HG03354 (cell line): ENCODE results near the gene STON2.

ENCODE experiments used
- ATAC-seq: cut with Tn5 transposase; IDR thresholded peaks from one replicate; pipeline ENCODE4 v1.9.1; 2021; ENCODE audit warnings: mild to moderate bottlenecking; ENCODE audit not compliant: unreplicated experiment, poor library complexity, severe bottlenecking

Gene STON2

GRCh38 chr14:81418057-81418790, 18.1 kb upstream of the STON2 start:
- no peak for ATAC-seq

DNA sequence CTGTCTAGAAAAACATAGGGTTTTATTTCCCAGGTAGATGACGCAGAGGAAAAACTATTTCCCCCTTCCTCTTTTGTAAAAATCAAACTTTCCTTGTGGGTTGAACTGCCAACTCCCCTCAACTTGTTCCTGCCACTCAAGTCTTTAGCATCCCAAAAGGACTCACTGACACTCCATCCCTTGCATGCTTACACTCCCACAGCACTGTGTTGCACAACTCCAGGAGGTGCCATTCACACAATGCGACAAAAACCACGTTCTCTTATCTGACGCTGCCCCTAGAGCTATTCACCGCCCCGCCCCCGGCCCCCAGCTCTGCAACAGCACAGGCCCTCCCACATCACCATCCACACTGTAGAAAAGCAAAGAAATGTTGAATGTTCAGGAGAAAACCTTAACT, 16.9 kb upstream of the STON2 start:
- no peak for ATAC-seq

DNA sequence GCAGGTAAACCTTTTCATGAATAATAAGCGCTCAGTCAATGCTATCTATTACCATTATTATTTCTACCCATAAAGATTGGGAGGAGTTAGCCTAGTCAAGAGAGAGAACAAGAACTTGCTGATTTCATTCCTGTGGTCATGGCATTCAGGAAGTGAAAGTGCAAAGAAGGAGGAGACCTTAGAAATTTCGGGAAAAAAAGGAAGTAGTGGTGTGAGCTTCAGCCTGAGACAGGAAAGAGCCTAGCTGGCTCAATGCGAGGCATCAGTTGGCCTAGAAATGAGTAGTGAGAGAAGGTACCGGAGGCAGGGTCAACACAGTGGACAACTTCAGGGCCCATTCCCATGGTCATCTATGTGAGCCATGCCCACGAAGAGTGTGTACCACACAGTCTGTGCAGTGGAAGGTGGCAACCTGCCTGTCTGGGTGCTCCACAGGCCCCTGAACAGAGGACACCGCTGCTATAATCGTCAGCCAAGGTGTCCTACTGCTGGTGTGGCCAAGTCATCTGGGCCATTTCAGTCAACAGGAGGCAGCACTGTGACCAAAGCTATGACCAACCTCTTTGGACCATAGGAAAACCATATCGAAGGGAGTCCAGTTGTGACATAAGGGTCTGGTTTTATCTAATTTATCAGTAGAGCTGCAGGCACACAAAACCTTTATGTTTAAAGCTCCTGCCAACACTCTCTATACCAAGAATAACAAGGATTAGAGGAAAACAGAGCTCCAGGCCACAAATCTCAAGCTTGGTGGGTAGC, 16.2 kb upstream of the STON2 start:
- ATAC-seq = no peak

DNA sequence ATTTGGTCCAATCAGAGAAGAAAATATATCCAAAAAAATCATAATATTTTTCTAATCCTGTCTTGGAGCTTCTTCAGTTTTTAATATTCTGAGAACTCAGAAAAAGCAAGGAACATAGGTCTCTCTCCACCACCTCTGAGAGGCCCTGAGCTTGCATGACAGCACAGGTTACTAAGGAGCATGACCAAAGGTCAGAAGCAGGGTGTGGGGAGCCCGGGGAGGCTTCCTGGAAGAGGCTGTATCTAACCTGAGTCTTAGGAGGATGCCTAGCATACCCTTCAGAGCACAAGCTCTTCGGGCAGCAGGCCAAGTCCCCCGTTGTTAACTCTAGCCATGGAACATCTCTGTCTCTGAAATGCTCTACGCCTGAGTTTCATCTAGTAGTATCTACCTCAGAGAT, 15.7 kb upstream of the STON2 start:
- no peak for ATAC-seq

DNA sequence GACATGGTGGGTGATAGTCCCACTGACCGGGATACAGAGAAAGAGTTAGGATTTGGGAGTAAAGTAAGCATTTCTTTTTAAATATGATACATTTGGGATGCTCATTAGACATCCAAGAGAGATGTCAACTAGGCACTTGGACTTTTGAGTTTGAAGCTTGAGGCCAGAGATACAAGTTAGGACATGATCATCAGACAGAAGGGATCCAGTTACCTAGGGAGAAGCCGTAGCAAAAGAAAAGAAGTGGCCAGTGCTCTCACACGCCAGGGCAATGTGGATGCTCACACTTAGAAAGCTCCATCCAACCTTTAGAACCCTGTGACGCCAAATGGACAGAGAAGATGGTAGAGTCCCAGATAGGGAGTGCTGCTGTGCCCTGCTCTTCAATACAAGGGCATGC, 14.0 kb upstream of the STON2 start:
- no peak for ATAC-seq

DNA sequence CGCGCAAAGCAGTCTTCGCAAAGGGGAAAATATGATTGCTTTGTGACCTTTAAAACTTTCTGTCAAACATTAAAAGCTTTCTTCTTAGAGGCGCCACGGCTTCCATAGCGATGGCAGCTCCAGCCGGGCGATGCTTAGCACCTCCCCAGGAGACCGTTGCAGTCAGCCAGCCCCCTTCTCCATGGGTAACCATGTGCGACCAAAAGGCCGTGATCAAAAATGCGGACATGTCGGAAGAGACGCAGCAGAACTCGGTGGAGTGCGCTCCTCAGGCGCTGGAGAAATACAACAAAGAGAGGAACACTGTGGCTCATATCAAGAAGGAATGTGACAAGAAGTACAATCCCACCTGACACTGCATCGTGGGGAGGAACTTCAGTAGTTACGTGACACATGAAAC, 12.7 kb upstream of the STON2 start:
- no peak for ATAC-seq

GRCh38 chr14:81408595-81408994, 8.5 kb upstream of the STON2 start:
- ATAC-seq = no peak

- ATAC-seq = no peak
These were observed 6.7 kb upstream of the STON2 start for GRCh38 chr14:81406863-81407262.

DNA sequence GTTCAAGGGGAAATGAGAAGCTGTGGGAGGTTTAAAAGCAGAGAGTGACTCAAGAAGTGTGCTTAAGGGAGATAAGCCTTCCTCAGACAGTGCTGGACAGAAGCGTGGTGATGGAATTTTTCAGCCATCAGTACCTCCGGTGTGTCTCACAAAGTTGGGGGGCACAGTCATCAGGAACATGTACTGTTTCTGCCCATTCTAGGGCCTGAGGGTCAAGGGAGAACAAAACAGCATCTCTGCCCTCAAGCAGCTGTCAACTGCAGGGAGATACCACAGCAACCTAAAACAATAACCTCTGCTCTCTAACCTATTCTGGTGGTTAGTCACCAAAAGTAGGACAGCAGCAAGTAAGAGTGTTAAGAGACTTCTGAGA, 2.0 kb upstream of the STON2 start:
- ATAC-seq = no peak

GRCh38 chr14:81401420-81402122, 1.4 kb upstream of the STON2 start:
- peak; percentile 55 for ATAC-seq

DNA sequence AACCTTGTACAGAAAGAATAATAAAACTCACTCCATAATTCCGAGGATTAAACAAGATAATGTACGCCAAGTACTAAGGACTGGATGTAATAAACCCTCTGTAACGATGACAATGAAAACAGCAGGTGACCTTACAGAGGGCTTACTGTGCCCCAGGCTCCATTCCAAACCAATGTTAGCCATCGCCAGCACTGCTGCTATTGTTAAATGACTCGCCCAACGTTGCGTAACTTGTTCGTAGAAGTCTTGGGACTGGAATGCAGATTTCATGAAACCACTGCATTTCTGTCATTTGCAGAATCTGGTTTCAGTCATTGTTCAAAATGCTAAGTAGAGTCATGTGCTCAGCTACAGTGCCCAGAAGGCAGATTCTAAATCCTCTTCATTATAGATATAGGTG, 728 bp upstream of the STON2 start:
- no peak for ATAC-seq

GRCh38 chr14:81398196-81398891, 1.8 kb downstream of the STON2 start:
- ATAC-seq = no peak

DNA sequence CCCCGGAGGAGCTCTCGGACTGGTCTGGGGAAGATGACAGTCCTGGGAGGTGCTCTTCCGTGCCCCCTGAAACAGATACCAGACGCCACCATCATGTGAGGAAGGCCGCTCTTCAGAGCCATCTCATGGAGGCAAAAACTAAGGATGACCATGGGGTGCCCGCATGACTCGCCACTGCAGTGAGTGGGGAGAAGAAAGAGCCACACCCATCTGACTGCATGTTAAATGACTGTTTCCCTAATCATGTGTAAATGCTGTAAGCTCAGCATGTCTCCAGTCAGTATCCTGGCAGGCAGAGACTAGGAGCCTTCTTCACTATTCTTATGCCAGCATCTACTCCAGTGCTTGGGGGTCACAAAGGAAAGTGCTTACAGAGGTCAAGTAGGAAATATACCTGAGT, 4.0 kb downstream of the STON2 start:
- ATAC-seq = no peak

- ATAC-seq = no peak
These were observed 5.4 kb downstream of the STON2 start for GRCh38 chr14:81394739-81395138.

DNA sequence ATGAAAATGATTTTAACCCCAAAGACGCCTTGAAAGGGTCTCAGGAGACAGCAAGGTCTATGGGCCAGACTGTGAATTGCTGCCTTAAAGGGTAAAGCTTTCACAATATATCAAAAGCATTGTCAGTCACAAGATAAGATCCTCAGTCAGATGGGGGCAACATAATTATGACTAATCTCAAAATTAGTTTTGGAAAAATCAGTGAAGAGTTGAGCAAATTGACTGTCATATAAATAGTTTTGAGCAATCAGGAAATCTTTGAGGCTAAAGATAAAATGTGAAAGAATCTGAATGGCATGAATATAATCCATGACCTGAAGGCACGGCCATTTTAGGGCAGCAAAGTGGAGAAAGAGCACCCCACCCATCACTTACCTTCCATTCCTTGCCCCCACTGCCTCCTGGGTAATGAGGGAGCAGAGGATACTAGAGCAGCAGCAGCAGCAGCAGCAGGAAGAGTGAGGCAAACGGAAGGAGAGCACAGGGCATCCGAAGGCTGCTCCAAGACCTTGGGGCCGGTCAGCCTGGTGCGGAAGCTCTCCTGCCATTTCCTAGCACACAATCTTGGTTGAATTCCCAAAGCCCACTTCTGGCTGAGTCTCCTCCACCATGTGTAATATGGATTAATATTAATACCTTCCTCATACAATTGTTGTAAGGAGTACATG, 7.0 kb downstream of the STON2 start:
- no peak for ATAC-seq

DNA sequence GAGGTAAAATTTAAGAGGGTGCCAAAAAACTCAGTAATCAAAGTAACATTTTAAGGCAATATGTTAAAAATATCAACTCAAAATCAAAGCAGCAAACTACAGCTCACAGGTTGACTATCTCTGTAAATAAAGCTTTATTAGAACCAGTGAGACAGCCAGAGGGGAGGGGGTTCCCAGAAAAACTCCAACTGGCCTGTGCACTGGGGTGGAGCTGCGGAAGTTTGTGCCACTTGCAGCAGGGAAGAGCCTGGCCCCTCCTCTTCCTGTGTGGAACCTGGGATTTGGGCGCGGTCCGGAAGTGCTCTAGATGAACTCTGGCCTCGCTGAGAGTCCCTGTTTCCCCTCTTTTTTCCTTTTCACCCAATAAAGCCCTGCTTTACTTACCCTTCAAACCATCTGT, 8.1 kb downstream of the STON2 start:
- no peak for ATAC-seq

DNA sequence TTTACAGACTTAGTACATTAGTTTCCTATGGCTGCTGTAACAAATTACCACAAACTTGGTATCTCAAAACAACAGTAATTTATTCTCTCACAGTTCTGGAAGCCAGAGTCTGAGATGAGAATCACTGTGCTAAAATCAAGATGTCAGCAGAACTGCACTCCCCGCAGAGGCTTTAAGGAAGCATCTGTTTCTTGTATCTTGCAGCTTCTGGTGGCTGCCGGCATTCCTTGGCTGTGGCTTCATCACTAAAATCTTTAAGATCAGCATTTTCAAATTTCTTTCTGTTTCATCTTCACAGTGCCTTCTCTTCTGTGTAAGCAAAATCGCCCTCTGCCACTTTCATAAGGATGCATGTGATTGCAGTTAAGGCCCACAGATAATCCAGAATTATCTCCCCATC, 9.4 kb downstream of the STON2 start:
- ATAC-seq = no peak

DNA sequence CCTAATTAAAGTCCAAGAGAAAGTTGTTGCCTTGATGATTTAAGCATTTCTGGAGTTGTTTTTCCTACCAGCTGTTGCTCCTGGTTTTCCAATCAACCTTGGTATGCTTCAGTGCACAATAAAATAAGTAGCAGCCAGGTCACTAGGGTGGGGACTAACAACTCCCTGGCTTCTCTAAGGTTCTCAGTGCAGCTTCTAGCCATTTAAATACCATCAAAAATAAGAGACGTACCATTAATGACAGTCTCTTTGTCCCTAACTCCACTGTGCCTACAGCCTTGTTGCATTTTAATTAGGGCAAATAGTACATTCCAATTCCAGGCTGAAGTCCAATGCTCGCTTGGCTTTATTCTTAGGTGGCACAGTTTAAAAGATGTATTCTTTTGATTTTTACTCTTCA, 11.8 kb downstream of the STON2 start:
- ATAC-seq = no peak

- ATAC-seq = no peak
These were observed 13.8 kb downstream of the STON2 start for GRCh38 chr14:81386290-81386745.

GRCh38 chr14:81385886-81386285, 14.2 kb downstream of the STON2 start:
- no peak for ATAC-seq
